ENCODE results near the gene IQGAP1. TPM values are rescaled to one million over a fixed set of nuclear protein-coding genes. Genes with fewer than 3 reads are reported as not detected.

IQGAP1 gene
- total RNA-seq, 1 experiment from 2014 or later = 72.4 TPM

DNA sequence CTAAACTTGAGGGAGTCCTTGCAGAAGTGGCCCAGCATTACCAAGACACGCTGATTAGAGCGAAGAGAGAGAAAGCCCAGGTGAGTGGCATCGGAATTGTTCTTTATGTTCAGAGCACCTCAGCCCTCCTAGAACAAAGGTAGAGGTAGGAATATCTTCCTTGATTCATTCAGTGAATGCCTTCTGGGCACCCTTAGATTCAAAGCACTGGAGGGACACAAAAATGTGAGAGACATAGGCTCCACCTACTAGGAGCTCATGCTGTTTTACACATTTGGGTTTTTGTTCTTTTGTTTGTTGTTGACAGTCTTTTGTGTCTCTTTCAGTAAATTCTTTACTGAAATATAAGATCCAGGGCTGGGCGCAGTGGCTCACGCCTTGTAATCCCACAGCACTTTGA, 68.2 kb downstream of the IQGAP1 start:
- no peaks in the 10 kb centered on the region for H3K79me1 ChIP-seq (ENCODE audit: insufficient read depth, low read depth, low read length, poor library complexity, severe bottlenecking)
- Mint-ChIP-seq H3K27ac (peak overlapping the region in 2 of 3 experiments; percentile 90 to 91; a peak in 4 of 7 replicates), H3K4me1 (peaks cover 10 to 13% of the 10 kb centered on the region in 2 experiments), H3K27me3 (ENCODE audit: low read depth) (no peaks in the 10 kb centered on the region), H3K36me3 (ENCODE audit: insufficient read depth in 1 of 3, low read depth in 3 of 3) (peaks cover 13 to 65% (median 58%) of the 10 kb centered on the region in 3 experiments; a peak in 6 of 7 replicates), H3K9me3 (no peaks in the 10 kb centered on the region), H3K4me3 (no peak overlapping the region)
- no peak overlapping the region for H3K9ac ChIP-seq (ENCODE audit: extremely low read depth, insufficient read length, low read length)
- no peak overlapping the region for H2BK120ac ChIP-seq (ENCODE audit: low read depth, low read length, poor library complexity, severe bottlenecking)
- 0 out of 2 replicates have a peak, but pooled peaks cover under 1% of the 10 kb centered on the region for H3K4me1 ChIP-seq (ENCODE audit: insufficient read depth, low read length)
- no peak overlapping the region for H2AK5ac ChIP-seq (ENCODE audit: insufficient read length, low read length)
- no peak overlapping the region for H3K27ac ChIP-seq (ENCODE audit: insufficient read length, low read depth, low read length)
- no peaks in the 10 kb centered on the region for H3K79me2 ChIP-seq (ENCODE audit: insufficient read depth, low read length)
- no peak overlapping the region for H4K8ac ChIP-seq (replicated peaks; ENCODE audit: insufficient read length, low read depth, low read length)
- no peaks in the 10 kb centered on the region for H3K23me2 ChIP-seq (ENCODE audit: insufficient read length, low read depth, low read length, poor library complexity, severe bottlenecking)
- H4K5ac ChIP-seq (ENCODE audit: insufficient read length, low read depth, low read length) = no peak overlapping the region
- H3T11ph ChIP-seq (ENCODE audit: low read length) = no peak overlapping the region
- no CpG with 5 or more reads among the region's 5 CpGs for WGBS (ENCODE audit: extremely low coverage, insufficient read length, low lambda C conversion rate)
- H4K91ac ChIP-seq (ENCODE audit: insufficient read length, low read depth, low read length) = no peak overlapping the region
- no peak overlapping the region for H2BK12ac ChIP-seq (ENCODE audit: insufficient read length, low read depth, low read length)
- no peaks in the 10 kb centered on the region for H3K9me3 ChIP-seq (ENCODE audit: control insufficient read depth, low read depth, low read length)
- no peak overlapping the region for H2BK20ac ChIP-seq (ENCODE audit: low read depth, low read length, poor library complexity, severe bottlenecking)
- H3K14ac ChIP-seq (ENCODE audit: insufficient read depth, low read length) = no peak overlapping the region
- H3K4ac ChIP-seq (ENCODE audit: low read depth, low read length) = no peak overlapping the region
- H3K23ac ChIP-seq (ENCODE audit: insufficient read length, low read depth, low read length) = no peak overlapping the region
- H3K18ac ChIP-seq (ENCODE audit: insufficient read length, low read depth, low read length) = no peak overlapping the region
- TF ChIP-seq, protein P1, sequence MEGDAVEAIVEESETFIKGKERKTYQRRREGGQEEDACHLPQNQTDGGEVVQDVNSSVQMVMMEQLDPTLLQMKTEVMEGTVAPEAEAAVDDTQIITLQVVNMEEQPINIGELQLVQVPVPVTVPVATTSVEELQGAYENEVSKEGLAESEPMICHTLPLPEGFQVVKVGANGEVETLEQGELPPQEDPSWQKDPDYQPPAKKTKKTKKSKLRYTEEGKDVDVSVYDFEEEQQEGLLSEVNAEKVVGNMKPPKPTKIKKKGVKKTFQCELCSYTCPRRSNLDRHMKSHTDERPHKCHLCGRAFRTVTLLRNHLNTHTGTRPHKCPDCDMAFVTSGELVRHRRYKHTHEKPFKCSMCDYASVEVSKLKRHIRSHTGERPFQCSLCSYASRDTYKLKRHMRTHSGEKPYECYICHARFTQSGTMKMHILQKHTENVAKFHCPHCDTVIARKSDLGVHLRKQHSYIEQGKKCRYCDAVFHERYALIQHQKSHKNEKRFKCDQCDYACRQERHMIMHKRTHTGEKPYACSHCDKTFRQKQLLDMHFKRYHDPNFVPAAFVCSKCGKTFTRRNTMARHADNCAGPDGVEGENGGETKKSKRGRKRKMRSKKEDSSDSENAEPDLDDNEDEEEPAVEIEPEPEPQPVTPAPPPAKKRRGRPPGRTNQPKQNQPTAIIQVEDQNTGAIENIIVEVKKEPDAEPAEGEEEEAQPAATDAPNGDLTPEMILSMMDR (conservative IDR thresholded peaks at IDR 0.05) = no peak
- no peak overlapping the region for H3K56ac ChIP-seq (ENCODE audit: insufficient read length, low read depth, low read length)
- no peak overlapping the region for H2BK15ac ChIP-seq (ENCODE audit: low read depth, low read length)
- H3K27me3 ChIP-seq (ENCODE audit: insufficient read depth, low read length) = no peaks in the 10 kb centered on the region
- no peak overlapping the region for H2AFZ ChIP-seq (ENCODE audit: low read length)
- no peak for DNase-seq
- no peak overlapping the region for H3K4me2 ChIP-seq (ENCODE audit: insufficient read depth, insufficient read length, low read length)
- no peaks in the 10 kb centered on the region for H4K20me1 ChIP-seq (ENCODE audit: control insufficient read depth, insufficient read depth, insufficient read length)
- no peak overlapping the region for H2BK5ac ChIP-seq (ENCODE audit: insufficient read length, low read length)

All from H9 (cell line).